GM06990 (cell line): Measurements from ENCODE around the gene DDX42.

Experiments
- DNase-seq: peaks from one replicate; pipeline ENCODE4 v3.0.0-alpha.2; 2011; ENCODE audit not compliant: insufficient read length; ENCODE audit errors: extremely low read depth
- H3K27me3 ChIP-seq: replicated peaks from 2 replicates; pipeline ENCODE4 v1.6.0; 2011; ENCODE audit warnings: low read length; ENCODE audit not compliant: control insufficient read depth, insufficient read depth
- H3K36me3 ChIP-seq: 2 replicates; pipeline ENCODE4 v1.5.1; 2011; ENCODE audit warnings: low read length; ENCODE audit not compliant: control insufficient read depth, insufficient read depth
- H3K4me3 ChIP-seq: replicated peaks from 2 replicates; pipeline ENCODE4 v1.5.1; 2011; ENCODE audit warnings: low read depth, mild to moderate bottlenecking, control low read depth, low read length
- CTCF ChIP-seq: IDR thresholded peaks from 2 replicates; pipeline ENCODE4 v1.5.1; 2011; ENCODE audit warnings: low read length, control low read depth, mild to moderate bottlenecking, inconsistent platforms; ENCODE audit not compliant: insufficient read depth, poor library complexity, severe bottlenecking

DDX42 gene

GRCh38 chr17:63805591-63805990 is 31.6 kb downstream of the DDX42 start:
- no peak for DNase-seq

GRCh38 chr17:63809970-63810369 is 36.0 kb downstream of the DDX42 start:
- no peak for TF ChIP-seq CTCF
- no peak overlapping the region for H3K4me3 ChIP-seq
- H3K36me3 ChIP-seq, result peaks cover 26% of the 10 kb centered on the region
- no peak for DNase-seq
- H3K27me3 ChIP-seq, result no peaks in the 10 kb centered on the region

More at GRCh38 chr17:63805591-63805990, 31.6 kb downstream of the DDX42 start:
- H3K27me3 ChIP-seq, result no peaks in the 10 kb centered on the region
- no peak overlapping the region for H3K4me3 ChIP-seq
- peaks cover 13% of the 10 kb centered on the region for H3K36me3 ChIP-seq
- no peak for TF ChIP-seq CTCF

DNA sequence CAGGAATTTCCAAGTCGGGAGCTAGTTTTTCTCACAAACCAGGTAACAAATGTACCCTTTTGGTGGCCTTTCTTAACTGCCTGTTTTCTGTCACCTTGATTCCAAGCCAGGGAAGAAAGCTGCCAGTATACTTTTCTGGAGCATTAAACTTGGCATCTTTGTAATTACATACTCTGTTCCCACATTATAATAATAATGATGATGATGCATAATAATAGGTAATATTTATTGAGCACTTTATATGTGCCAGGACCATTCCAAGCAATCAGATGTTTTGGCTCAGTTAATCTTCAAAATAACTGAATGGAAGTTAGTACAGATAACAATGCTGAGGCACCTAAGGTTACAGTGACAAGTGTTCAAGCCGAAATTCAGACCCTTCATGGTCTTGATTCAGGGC is 42.2 kb downstream of the DDX42 start:
- Histone ChIP-seq H3K27me3 (no peaks in the 10 kb centered on the region), H3K36me3 (peaks cover 56% of the 10 kb centered on the region), H3K4me3 (no peak overlapping the region)
- TF ChIP-seq CTCF, result no peak
- DNase-seq, result no peak

GRCh38 chr17:63816669-63817068 is 42.7 kb downstream of the DDX42 start:
- Histone ChIP-seq H3K4me3 (no peak overlapping the region), H3K36me3 (peaks cover 57% of the 10 kb centered on the region), H3K27me3 (no peaks in the 10 kb centered on the region)
- no peak for DNase-seq
- no peak for TF ChIP-seq CTCF

- Histone ChIP-seq H3K36me3 (peaks cover 56% of the 10 kb centered on the region), H3K4me3 (no peak overlapping the region), H3K27me3 (no peaks in the 10 kb centered on the region)
- DNase-seq, result no peak
- no peak for TF ChIP-seq CTCF
Observed at GRCh38 chr17:63817736-63818385, 43.9 kb downstream of the DDX42 start.

DNA sequence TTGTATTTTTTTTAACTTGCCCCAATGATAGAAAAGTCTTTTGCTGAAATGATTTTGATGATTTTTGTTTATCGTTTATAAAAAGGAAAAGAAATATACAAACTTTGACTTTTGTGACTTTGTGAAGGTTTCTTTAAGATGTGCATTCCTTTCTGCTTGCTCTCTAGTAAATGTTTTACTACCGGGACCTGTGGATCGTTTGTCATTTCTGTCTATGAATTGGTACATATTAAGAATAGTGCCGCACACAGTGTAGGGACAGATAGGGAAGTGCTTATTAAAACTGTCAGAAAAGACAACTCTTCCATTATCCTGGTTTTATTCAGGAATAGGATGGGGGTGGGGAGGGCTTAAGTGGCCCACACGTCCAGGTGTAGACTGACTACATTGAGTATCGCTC is 45.2 kb downstream of the DDX42 start:
- Histone ChIP-seq H3K27me3 (no peaks in the 10 kb centered on the region), H3K4me3 (no peak overlapping the region), H3K36me3 (peaks cover 56% of the 10 kb centered on the region)
- DNase-seq, result no peak
- TF ChIP-seq CTCF, result no peak
